Neural cell (in vitro differentiated cells): ENCODE measurements around the gene ARHGEF40.
A peak's percentile ranks its signal among the peaks of the same experiment; 100 is the strongest.

ENCODE experiments used
- EP300 ChIP-seq: fragments of 450-650 bp; conservative IDR thresholded peaks from 2 replicates; pipeline ENCODE4 v1.6.1; 2014; ENCODE audit warnings: antibody characterized with exemption, mild to moderate bottlenecking, moderate library complexity; ENCODE audit not compliant: poor library complexity, severe bottlenecking
- TF ChIP-seq, protein P1 (sequence below): fragments of 450-650 bp; IDR thresholded peaks from 2 replicates; pipeline ENCODE4 v1.5.1; 2014; ENCODE audit warnings: antibody characterized with exemption, mild to moderate bottlenecking, moderate library complexity; ENCODE audit not compliant: poor library complexity, severe bottlenecking

DNA sequence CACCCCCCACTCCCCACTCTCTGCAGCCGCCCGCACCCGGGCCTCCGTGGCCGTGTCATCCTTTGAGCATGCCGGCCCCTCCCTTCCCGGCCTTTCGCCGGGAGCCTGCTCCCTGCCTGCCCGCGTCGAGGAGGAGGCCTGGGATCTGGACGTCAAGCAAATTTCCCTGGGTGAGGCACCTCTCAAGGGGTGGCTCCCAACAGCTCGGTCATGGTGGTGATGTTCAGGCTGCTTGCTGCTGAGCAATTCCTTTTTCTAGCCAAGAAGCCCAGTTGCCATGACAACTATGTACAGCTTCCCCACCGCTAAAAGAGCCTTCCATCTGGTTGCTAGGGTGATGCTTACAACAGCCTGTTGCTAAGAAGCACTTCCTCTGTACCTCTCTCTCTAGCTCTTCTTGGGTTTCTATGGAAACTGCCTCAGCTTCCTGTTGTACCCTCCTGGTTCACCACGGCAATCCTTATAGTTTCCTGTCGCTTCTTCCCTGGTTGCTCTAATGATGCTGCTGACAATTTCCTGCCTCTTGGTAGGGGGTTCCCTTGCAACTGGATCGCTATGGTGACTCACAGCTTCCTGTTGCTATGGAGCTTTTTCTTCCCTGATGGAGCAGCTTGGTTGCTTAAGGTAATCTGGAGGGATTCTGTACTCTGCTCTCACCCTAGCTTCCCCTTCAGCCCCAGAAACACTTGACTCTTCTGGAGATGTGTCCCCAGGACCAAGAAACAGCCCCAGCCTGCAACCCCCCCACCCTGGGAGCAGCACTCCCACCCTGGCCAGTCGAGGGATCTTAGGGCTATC lies 17.4 kb downstream of the ARHGEF40 start:
- peak; percentile 86 for TF ChIP-seq EP300
- TF ChIP-seq, protein P1, sequence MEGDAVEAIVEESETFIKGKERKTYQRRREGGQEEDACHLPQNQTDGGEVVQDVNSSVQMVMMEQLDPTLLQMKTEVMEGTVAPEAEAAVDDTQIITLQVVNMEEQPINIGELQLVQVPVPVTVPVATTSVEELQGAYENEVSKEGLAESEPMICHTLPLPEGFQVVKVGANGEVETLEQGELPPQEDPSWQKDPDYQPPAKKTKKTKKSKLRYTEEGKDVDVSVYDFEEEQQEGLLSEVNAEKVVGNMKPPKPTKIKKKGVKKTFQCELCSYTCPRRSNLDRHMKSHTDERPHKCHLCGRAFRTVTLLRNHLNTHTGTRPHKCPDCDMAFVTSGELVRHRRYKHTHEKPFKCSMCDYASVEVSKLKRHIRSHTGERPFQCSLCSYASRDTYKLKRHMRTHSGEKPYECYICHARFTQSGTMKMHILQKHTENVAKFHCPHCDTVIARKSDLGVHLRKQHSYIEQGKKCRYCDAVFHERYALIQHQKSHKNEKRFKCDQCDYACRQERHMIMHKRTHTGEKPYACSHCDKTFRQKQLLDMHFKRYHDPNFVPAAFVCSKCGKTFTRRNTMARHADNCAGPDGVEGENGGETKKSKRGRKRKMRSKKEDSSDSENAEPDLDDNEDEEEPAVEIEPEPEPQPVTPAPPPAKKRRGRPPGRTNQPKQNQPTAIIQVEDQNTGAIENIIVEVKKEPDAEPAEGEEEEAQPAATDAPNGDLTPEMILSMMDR = no peak
